HL-60 (cell line): Measurements from ENCODE around the gene ATP8A2.

ENCODE experiments used
- DNase-seq, 2 experiments: peaks; one replicate each; pipeline ENCODE4 v3.0.0-alpha.2; 2010 to 2020; ENCODE audit warnings: low read depth in 1 of 2, low spot score in 1 of 2
- H3K27ac ChIP-seq: fragments of 250-450 bp; sonication (Bioruptor Pico); replicated peaks from 2 replicates; pipeline ENCODE4 v1.5.1; 2020; ENCODE audit warnings: mild to moderate bottlenecking, moderate library complexity
- H3K27me3 ChIP-seq: fragments of 250-450 bp; sonication (Bioruptor Pico); 2 replicates; pipeline ENCODE4 v1.5.1; 2021; ENCODE audit warnings: mild to moderate bottlenecking, moderate library complexity; ENCODE audit not compliant: insufficient read depth, poor library complexity, severe bottlenecking
- H3K4me3 ChIP-seq: replicated peaks from 2 replicates; pipeline ENCODE4 v1.5.1; 2011; ENCODE audit warnings: mild to moderate bottlenecking, control low read depth, low read length; ENCODE audit not compliant: insufficient read depth
- CTCF ChIP-seq: IDR thresholded peaks from one replicate; pipeline ENCODE4 v1.5.1; 2011; ENCODE audit warnings: low read length, control low read depth, inconsistent platforms; ENCODE audit not compliant: insufficient read depth
- GABPA ChIP-seq: IDR thresholded peaks from 2 replicates; pipeline ENCODE4 v1.6.1; 2012; ENCODE audit warnings: low read depth
- POLR2AphosphoS5 ChIP-seq: IDR thresholded peaks from 2 replicates; pipeline ENCODE4 v1.6.1; 2012; ENCODE audit warnings: low read depth
- REST ChIP-seq: IDR thresholded peaks from 2 replicates; pipeline ENCODE4 v1.6.1; 2012; ENCODE audit warnings: low read depth; ENCODE audit not compliant: insufficient replicate concordance
- SPI1 ChIP-seq: IDR thresholded peaks from 2 replicates; pipeline ENCODE4 v1.6.1; 2012; ENCODE audit warnings: low read depth, mild to moderate bottlenecking, borderline replicate concordance

Gene ATP8A2

GRCh38 chr13:25778365-25778764 is 406.6 kb downstream of the ATP8A2 start:
- peak overlapping the region; percentile 14 for H3K4me3 ChIP-seq
- TF ChIP-seq POLR2AphosphoS5, result no peak
- TF ChIP-seq REST, result no peak
- TF ChIP-seq GABPA, result no peak
- TF ChIP-seq SPI1, result no peak
- TF ChIP-seq CTCF, result no peak
- H3K27me3 ChIP-seq, result no peaks in the 10 kb centered on the region
- peak in 1 of 2 experiments; percentile 75 for DNase-seq
- H3K27ac ChIP-seq, result no peak overlapping the region

- DNase-seq, result peak in 1 of 2 experiments; percentile 70
- Histone ChIP-seq H3K4me3 (peak overlapping the region; percentile 14), H3K27ac (no peak overlapping the region), H3K27me3 (no peaks in the 10 kb centered on the region)
- TF ChIP-seq CTCF (no peak), REST (no peak), POLR2AphosphoS5 (no peak), GABPA (no peak), SPI1 (no peak)
Observed at GRCh38 chr13:25778808-25779305, 407.1 kb downstream of the ATP8A2 start.

GRCh38 chr13:25783076-25783475 is 411.3 kb downstream of the ATP8A2 start:
- Histone ChIP-seq H3K27me3 (no peaks in the 10 kb centered on the region), H3K4me3 (no peak overlapping the region), H3K27ac (no peak overlapping the region)
- no peak for DNase-seq
- TF ChIP-seq REST (no peak), CTCF (no peak), POLR2AphosphoS5 (no peak), GABPA (no peak), SPI1 (no peak)
